ENCODE data around the gene INTS6. TPM values are rescaled to one million over a fixed set of nuclear protein-coding genes. Genes with fewer than 3 reads are reported as not detected.

The INTS6 gene
- total and polyA plus RNA-seq, 2 of the 4 experiments (the other 2 are of a cell fraction) = 12.9 to 42.3 TPM

DNA sequence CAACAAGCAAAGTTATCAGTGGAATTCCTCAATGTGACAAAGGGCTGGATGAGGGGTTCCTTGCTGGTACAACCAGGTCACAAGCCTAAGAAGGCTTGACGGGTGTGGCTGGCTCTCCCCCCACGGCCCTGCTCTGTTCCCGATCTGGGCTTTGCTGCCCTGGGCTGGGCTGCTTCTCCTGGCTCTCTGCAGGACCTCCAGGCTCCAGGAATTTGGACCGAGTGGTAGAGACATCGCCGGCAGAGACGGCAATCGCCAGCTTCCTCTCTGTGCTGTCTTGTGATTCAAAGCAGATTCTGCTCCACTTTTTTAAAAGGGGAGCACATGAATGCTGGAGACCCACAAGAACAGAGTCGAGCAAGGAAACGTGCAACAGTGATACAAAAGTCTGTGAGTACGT, 113.5 kb downstream of the INTS6 start, which contains the start of gene SERPINE3:
TSS of gene SERPINE3 (plus strand) at position 338 of the 400 bp plus-strand sequence. CDS start 1,401 bp downstream, outside the sequence.
- dilution Hi-C loops (cut with HindIII; ENCODE audit: low sequenced_read_pairs, unreplicated experiment) (no loop called here), in situ Hi-C loops (cut with MboI; ENCODE audit: low sequenced_read_pairs) (no loop called here), intact Hi-C loops (cut with micrococcal nuclease) (no loop called here)
- H3K18ac ChIP-seq (ENCODE audit: low read depth, low read length) = no peak within 1 kb of the TSS
- WGBS, 2 experiments (ENCODE audit: extremely low coverage in 2 of 2, insufficient read length in 1 of 2) = 77% methylated on average over 11 of the region's 11 CpGs; no CpG with 5 or more reads in 1 of the 2 experiments
- H3K14ac ChIP-seq (replicated peaks; ENCODE audit: low read depth, low read length) = no peak within 1 kb of the TSS
- H3K9me1 ChIP-seq (ENCODE audit: insufficient read depth, low read length) = 0 out of 2 replicates have a peak, but pooled peaks cover 6% of the 10 kb centered on the region
- no peak within 1 kb of the TSS for H4K91ac ChIP-seq (ENCODE audit: insufficient read depth, low read depth, low read length)
- ChIA-PET CTCF (no interaction called here), POLR2A (ENCODE audit: unreplicated experiment) (no interaction called here)
- no peak within 1 kb of the TSS for H2BK5ac ChIP-seq (ENCODE audit: low read depth, low read length, poor library complexity, severe bottlenecking)
- no peaks in the 10 kb centered on the region for H3K79me1 ChIP-seq (ENCODE audit: low read depth in 1 of 2, low read length in 2 of 2)
- no peak within 1 kb of the TSS for H3K56ac ChIP-seq (ENCODE audit: extremely low read depth, insufficient read depth, low read length)
- H2BK120ac ChIP-seq (ENCODE audit: low read depth, low read length) = no peak within 1 kb of the TSS
- H3K27ac ChIP-seq (ENCODE audit: insufficient read depth, low read length) = no peak within 1 kb of the TSS
- no peak within 1 kb of the TSS for H4K5ac ChIP-seq (ENCODE audit: low read depth, low read length)
- H2AK5ac ChIP-seq (ENCODE audit: low read depth, low read length) = no peak within 1 kb of the TSS
- no peak within 1 kb of the TSS for H2AFZ ChIP-seq (replicated peaks; ENCODE audit: low read length, poor library complexity)
- no peak within 1 kb of the TSS for H3K9ac ChIP-seq (ENCODE audit: low read depth, low read length)
- H3K4ac ChIP-seq (ENCODE audit: low read depth, low read length) = no peak within 1 kb of the TSS
- H2BK20ac ChIP-seq (ENCODE audit: low read depth, low read length) = no peak within 1 kb of the TSS
- TF ChIP-seq POLR2A (IDR thresholded peaks at IDR 0.05; ENCODE audit: low read depth, low read length) (no peak), RFX5 (IDR thresholded peaks at IDR 0.05; ENCODE audit: low read depth, low read length) (no peak), RCOR1 (IDR thresholded peaks at IDR 0.05; ENCODE audit: insufficient replicate concordance, low read length) (no peak)
- TF ChIP-seq, protein P1, sequence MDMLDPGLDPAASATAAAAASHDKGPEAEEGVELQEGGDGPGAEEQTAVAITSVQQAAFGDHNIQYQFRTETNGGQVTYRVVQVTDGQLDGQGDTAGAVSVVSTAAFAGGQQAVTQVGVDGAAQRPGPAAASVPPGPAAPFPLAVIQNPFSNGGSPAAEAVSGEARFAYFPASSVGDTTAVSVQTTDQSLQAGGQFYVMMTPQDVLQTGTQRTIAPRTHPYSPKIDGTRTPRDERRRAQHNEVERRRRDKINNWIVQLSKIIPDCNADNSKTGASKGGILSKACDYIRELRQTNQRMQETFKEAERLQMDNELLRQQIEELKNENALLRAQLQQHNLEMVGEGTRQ (IDR thresholded peaks at IDR 0.05; ENCODE audit: low read depth, low read length) = no peak
- TF ChIP-seq, protein P2, sequence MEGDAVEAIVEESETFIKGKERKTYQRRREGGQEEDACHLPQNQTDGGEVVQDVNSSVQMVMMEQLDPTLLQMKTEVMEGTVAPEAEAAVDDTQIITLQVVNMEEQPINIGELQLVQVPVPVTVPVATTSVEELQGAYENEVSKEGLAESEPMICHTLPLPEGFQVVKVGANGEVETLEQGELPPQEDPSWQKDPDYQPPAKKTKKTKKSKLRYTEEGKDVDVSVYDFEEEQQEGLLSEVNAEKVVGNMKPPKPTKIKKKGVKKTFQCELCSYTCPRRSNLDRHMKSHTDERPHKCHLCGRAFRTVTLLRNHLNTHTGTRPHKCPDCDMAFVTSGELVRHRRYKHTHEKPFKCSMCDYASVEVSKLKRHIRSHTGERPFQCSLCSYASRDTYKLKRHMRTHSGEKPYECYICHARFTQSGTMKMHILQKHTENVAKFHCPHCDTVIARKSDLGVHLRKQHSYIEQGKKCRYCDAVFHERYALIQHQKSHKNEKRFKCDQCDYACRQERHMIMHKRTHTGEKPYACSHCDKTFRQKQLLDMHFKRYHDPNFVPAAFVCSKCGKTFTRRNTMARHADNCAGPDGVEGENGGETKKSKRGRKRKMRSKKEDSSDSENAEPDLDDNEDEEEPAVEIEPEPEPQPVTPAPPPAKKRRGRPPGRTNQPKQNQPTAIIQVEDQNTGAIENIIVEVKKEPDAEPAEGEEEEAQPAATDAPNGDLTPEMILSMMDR (conservative IDR thresholded peaks at IDR 0.05; ENCODE audit: low read depth, low read length) = no peak
- TF ChIP-seq, protein P3, sequence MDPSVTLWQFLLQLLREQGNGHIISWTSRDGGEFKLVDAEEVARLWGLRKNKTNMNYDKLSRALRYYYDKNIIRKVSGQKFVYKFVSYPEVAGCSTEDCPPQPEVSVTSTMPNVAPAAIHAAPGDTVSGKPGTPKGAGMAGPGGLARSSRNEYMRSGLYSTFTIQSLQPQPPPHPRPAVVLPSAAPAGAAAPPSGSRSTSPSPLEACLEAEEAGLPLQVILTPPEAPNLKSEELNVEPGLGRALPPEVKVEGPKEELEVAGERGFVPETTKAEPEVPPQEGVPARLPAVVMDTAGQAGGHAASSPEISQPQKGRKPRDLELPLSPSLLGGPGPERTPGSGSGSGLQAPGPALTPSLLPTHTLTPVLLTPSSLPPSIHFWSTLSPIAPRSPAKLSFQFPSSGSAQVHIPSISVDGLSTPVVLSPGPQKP (IDR thresholded peaks at IDR 0.05; ENCODE audit: borderline replicate concordance, low read depth, low read length) = no peak
- H3K27me3 ChIP-seq (ENCODE audit: control insufficient read depth, insufficient read depth, low read length) = peaks cover 6% of the 10 kb centered on the region; the same call in 1 of the 2 replicates
- BruUV-seq (replicated peaks) = no TSS peak
- H4K20me1 ChIP-seq (ENCODE audit: insufficient read depth, low read length) = no peaks in the 10 kb centered on the region; the same call in 1 of the 2 replicates
- H3K4me1 ChIP-seq (ENCODE audit: control insufficient read depth, insufficient read depth, low read length) = peaks cover 4% of the 10 kb centered on the region
- no peaks in the 10 kb centered on the region for H3K9me3 ChIP-seq (ENCODE audit: control insufficient read depth, insufficient read depth, low read length)
- H3K36me3 ChIP-seq (ENCODE audit: control insufficient read depth, insufficient read depth, low read length) = no peaks in the 10 kb centered on the region
- no peak within 1 kb of the TSS for H2BK15ac ChIP-seq (ENCODE audit: low read depth, low read length)
- no peak for ATAC-seq (ENCODE audit: low read depth)
- no peak for DNase-seq
- no peak within 1 kb of the TSS for H4K8ac ChIP-seq (ENCODE audit: low read depth in 2 of 2, low read length in 2 of 2)
- no peak within 1 kb of the TSS for H3K23ac ChIP-seq (ENCODE audit: low read depth, low read length)
- H3K4me3 ChIP-seq (ENCODE audit: insufficient read depth, low read depth, low read length) = no peak within 1 kb of the TSS
- H2AK9ac ChIP-seq (replicated peaks; ENCODE audit: low read depth, low read length, poor library complexity) = no peak within 1 kb of the TSS
- H3K4me2 ChIP-seq (ENCODE audit: low read depth, low read length) = no peak within 1 kb of the TSS
